ENCODE measurements around the gene ERC1.
"Not testable (repeated sequence)": the region's sequence is repeated elsewhere in the genome, so short reads cannot be mapped to it uniquely, and the experiment has no call there.

Gene ERC1

DNA sequence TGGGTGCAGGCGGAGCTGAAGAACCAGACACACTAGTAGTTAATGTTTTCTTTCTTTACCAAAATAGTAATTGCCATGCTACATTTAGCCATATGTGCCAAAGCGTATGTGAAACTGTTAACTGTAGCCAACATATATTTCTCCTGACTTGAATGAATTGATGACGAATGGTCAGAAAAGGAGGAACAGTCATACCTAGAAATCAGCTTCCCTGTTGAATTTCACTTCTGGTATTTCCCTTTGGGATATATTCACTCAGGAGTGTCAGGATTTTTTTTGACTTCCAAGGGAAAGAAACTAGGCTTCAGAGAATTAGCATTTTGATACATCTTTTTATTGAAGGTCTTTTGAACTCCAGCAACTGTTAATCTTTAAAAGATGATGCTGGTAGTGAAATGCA is 87.0 kb downstream of the ERC1 start:
- no peak for DNase-seq (ENCODE audit: low read depth)

DNA sequence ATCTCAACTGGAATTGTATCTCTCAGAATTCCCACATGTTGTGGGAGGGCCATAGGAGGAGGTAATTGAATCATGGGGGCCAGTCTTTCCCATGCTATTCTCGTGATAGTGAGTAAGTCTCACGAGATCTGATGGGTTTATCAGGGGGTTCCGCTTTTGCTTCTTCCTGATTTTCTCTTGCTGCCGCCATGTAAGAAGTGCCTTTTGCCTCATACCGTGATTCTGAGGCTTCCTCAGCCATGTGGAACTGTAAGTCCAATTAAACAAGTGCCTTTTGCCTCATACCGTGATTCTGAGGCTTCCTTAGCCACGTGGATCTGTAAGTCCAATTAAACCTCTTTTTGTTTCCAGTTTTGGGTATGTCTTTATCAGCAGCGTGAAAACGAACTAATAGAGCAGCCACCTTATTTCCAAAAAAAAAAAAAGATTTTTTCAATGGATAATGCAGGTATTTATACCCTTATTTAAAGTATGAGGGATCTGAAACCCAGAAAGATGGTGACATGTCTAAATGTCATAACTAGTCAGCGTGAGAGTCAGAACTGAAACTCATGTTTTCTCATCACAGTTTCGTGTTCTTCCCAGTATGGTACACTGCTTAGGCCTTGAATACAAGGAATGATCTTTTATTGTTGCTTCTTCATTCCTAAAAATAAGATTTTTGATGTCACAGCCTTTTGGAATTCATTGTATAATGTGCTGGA is 89.6 kb downstream of the ERC1 start:
- DNase-seq (ENCODE audit: low read depth) = no peak

DNA sequence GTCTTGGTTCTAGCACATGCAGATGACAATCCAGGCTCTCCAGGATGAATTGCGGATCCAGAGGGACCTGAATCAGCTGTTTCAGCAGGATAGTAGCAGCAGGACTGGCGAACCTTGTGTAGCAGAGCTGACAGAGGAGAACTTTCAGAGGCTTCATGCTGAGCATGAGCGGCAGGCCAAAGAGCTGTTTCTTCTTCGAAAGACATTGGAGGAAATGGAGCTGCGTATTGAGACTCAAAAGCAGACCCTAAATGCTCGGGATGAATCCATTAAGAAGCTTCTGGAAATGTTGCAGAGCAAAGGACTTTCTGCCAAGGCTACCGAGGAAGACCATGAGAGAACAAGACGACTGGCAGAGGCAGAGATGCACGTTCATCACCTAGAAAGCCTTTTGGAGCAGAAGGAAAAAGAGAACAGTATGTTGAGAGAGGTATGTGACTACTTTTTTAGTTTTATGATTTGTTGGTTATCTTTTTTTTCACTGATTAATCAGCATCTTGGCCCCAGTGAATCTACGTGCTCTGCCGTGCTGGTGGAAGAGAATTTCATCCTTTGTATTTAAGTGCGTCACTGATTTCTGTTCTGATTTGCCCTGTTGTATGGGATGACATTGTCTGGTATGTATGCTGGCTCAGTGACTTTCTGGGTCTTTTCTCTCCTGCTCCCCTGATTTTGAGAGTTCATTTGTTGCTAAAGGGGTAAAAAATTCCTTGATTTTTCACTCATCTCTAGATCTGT is 92.3 kb downstream of the ERC1 start:
- DNase-seq (ENCODE audit: low read depth) = no peak

DNA sequence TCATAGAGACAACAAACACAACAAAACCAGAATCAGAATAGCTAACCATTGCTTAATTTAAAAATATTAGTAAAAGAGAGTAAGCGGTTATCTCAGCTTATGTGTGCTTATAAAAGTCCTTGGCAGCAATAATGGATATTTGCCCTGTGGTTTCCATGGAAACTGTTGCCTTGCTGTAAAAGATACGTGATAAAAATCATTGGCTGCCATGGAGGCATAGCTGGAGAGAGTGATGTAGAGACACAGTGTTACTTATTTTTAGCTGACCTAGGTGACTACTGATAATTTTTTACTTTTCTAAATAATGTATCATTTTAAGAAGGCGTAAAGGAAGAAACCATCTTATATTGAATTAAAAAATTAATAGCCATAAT is 92.9 kb downstream of the ERC1 start:
- DNase-seq (ENCODE audit: low read depth) = no peak

DNA sequence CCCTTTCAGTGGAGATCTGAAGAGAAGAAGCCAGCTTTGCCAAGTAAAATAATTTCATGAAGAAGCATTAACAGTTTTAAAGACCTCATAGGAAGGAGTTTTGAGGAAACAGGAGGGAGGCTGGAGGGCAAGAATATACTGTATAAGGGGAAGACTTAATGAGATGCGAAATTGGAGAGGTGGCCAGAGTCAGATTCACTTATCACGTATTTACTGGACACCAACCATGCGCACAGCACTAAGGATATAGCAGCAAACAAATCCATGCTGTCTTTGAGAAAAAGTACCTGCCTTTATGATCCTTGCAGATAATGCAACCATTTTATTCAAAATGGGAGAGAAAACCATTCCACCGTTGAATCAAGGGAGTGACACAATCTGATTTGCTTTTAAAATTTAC is 100.3 kb downstream of the ERC1 start:
- DNase-seq (ENCODE audit: low read depth) = no peak

DNA sequence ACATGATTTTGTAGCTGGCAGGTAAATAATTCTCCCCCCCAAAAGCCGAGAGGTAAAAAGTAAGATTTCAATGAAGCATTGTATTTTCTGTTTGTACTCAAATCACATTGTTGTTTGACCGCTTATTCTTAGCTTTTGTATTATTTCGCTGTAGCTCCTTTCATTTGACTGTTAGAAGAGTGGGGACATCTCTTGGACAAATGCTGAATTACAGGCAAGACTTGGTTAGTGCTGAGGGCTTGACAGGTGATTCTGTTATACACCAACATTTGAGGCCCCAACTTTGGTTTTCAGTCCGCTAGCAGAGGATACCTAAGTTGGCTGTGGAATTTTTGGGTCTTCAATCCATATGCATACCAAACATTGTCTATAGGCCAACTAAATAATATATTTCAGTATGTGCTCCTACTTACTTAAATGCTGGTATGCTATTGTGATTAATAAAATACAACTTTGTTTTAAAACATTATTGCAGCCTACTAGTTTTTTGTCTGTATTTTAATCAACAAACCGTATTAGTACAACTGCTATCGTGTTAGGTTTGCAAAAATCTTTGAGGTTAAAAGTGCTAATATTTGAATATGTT is 102.2 kb downstream of the ERC1 start:
- no peak for DNase-seq (ENCODE audit: low read depth)

DNA sequence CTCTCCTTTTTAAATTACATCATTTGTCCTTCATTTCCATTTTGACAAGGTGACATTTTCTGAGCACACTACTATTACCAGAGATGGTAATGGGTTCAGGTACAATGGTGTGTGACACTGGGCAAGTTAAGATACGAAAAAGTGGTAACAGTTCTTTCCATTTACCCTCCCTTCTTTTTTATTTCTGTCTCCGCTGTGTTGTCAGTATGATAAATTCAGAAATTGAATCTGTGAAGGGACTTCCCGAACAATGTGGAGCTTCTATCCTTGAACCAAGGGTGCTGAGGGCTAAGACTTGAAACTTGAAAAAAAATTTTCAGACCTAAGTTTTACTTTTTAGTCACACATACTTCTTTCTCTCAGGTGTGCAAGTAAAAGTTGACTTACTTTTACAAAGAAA is 103.7 kb downstream of the ERC1 start:
- DNase-seq (ENCODE audit: low read depth) = no peak

DNA sequence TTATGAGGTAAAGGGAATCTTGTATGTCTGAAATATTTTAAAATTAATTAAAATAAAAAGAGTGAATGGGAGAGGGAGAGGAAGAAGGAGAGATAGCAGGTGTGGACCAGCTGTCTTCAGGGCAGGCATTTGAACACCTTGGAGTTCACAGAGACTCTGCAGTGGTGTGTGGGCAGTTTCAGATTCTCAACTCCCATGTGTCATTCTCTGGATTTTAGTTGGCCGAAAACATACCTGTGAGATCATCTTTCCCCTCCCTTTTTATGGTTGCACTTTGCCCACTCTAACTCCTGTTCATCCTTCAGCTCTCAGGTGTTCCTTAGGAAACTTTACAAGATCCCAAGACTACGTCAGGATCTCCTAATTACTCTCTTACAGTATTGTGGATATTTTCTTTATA is 108.1 kb downstream of the ERC1 start:
- DNase-seq (ENCODE audit: low read depth) = no peak

DNA sequence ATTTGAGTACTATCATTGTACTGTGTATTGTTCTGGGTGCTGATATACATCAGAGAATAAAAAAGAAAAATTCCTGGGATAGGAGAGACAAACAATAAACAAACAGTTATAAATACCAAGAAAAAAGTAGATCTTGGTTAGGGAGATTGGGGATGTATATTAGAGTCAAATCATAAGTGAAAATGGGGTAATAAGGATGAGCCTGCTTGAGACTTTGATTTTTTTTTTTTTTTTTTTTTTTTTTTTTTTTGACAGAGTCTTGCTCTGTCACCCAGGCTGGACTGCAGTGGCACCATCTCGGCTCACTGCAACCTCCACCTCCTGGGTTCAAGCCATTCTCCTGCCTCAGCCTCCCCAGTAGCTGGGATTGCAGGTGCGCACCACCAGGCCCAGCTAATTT is 108.6 kb downstream of the ERC1 start:
- DNase-seq (ENCODE audit: low read depth) = not testable (repeated sequence)

DNA sequence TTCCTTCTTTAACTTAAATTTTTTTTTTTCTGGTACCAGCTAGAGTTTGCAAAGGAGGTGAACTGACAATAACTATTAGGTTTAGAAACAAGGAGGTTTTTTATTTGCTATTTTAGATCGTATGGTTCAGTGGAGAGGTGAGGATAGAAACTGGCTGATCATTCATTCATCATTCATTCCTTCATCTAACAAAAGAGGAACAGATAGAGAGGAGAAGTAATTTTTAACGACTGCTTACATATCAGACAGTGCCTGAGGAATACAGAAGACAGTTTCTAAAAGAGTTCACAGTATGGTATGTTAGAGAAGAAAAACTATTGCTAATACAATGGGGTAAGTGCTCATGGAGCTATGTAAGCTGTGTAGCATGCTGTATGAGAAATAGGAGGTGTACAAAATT is 111.1 kb downstream of the ERC1 start:
- no peak for DNase-seq (ENCODE audit: low read depth)

DNA sequence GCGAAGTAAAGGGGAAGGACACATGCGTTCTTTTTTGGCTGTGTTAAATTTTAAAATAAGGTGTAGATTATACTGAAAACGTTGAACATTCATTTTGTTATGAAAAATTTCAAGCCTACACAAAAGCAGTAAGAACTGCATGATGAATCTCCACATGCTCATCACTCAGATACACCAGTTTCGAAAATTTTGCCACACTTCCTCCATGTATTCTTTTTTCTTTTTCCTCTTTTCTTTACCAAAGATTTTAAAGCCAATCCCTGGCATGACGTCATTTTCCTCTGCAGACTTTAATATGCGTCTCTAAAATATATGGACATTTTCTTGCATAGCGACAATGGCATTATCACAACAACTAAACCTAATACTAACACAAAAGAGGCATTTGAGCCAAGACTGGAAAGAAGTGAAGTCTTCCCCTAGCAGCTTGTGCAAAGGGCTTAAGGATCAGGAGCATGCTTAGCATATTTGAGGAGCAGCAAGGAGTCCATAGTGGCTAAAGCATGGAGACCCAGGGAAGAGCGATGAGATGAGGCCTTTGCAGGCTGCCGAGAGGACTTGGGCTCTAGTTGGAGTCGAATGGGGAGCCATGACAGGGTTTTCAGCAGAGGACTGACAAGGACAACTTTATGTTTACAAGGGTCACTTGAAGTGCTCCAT is 111.9 kb downstream of the ERC1 start:
- no peak for DNase-seq (ENCODE audit: low read depth)

DNA sequence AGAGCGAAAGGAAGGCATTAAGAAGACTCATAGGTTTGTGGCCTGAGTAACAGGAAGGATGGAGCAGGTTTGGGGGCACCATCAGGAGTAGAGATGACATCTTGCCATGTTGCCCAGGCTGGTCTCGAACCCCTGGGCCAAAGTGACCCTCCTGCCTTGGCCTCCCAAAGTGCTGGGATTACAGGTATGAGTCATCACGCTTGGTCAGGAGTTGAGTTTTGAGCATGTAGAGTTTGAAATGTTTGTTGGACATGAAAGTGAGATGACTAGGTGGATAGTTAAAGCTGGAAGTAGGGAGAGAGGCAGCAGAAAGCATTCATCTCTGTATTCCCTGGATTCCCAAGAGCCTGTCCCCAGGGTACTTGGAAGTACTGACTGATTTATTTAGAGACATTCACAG is 112.6 kb downstream of the ERC1 start:
- DNase-seq (ENCODE audit: low read depth) = no peak

DNA sequence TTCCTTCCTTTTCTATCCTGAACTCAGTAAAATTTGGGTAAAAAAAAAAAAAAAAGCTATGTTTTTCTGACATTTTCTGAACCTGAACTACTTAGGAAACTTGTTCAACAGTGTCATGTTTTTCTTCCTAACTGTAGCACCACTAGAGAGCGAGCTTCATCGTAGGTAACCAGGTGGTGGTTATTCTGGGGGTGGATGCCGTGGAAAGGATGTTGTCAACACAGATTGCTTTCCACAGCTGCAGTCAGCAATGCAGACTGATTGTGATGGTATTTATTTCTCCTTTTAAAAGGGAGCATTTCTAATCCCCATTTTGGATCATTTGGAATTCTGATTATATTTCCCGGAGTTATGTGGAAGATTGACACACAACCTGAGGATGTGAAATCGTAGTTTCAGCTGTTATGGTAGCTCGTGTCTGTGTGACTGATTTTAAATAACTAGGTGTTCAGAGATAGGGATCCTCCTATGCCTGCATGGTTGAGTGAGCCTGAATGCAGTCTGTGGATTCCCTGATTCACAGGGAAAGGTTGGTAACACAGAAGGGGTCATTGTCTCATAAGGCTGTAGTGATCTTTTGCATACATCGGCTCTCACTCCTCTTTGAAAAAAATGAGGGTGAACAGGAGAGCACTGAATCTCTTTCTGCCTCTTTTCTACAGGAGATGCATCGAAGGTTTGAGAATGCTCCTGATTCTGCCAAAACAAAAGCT is 113.2 kb downstream of the ERC1 start:
- no peak for DNase-seq (ENCODE audit: low read depth)

DNA sequence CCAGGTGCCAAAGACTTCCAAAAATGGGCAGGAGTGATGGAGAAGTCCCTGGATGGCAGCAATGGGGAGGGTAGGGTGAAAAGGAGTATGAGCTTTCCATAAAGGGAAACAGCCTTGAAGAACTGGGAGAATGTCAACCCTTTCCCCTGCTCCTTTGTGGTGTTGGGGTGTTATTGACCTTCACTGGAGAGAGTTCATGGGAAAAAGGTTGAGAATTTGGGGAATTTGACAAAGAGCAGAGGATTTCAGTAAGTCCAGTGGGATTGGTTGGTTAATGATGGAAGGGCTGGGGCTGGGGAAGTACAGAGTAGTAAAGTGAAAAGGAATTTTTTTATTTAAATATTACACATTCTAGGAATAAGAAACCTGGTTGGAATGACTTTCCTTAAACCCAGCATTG is 116.6 kb downstream of the ERC1 start:
- no peak for DNase-seq (ENCODE audit: low read depth)

DNA sequence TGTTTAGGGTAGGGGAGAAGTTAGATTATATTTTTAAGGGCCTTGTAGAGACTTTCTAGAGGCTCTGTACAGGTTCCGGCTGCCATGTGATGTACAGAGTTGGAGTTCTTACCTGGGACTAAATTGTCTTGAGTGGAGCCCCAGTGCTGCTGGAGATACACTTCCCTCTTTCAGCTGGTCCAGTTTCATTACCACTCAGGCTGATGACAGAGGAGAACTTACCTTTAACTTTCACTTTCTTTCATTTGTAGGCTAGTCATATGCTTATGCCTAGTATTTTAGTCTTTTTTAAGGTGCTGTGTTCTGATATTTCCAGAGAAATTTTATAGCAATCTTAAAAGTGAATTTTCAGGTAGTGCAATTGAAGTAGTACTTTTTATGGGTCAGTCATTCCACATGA is 117.3 kb downstream of the ERC1 start:
- no peak for DNase-seq (ENCODE audit: low read depth)

DNA sequence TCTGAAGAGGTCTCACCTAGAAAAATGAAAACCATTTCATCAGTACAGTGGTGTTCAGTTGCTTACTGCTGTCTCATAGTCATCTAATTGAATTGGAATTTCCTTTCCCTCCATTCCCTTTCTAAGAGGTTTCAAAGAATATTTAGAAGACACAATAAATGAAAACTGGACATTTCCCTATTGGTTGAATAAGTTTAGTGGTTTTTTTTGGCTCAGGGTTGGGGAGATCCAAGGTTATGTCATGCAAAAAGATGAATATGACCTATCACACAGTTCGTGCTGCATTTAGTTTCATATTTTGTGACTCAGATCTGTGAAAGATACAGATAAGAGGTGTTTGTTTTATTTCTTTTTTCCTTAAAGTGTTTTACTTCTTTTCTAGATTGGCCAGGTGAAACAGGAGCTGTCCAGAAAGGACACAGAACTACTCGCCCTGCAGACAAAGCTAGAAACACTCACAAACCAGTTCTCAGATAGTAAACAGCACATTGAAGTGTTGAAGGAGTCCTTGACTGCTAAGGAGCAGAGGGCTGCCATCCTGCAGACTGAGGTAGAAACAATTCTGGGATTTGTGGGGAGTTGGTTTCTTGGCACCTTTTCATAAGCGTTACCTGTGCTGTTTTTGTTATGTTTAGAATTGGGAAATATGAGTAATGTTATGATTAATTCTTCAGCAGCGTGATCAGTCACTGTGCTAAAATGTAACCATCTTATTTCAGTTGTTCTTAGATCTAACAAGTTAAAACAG is 124.6 kb downstream of the ERC1 start:
- peak; percentile 45 for DNase-seq (ENCODE audit: low read depth)

DNA sequence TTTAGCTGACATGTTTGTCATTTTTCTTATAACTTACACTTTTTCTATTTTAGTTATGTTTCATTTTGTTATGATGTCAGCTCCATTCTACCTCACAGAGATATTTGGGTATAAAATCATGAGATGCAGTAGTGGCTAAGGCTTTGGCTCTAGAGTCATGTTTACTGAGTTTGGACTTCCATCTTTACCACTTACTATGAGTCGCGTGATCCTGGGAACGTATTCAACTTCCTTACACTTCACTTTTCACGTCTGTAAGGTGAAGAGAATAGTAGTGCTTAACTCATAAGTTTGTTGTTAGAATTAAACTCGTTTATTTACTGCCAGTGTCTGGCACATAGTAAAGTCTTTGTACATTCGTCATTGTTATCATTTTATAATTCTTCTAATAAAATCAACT is 126.3 kb downstream of the ERC1 start:
- DNase-seq (ENCODE audit: low read depth) = no peak

DNA sequence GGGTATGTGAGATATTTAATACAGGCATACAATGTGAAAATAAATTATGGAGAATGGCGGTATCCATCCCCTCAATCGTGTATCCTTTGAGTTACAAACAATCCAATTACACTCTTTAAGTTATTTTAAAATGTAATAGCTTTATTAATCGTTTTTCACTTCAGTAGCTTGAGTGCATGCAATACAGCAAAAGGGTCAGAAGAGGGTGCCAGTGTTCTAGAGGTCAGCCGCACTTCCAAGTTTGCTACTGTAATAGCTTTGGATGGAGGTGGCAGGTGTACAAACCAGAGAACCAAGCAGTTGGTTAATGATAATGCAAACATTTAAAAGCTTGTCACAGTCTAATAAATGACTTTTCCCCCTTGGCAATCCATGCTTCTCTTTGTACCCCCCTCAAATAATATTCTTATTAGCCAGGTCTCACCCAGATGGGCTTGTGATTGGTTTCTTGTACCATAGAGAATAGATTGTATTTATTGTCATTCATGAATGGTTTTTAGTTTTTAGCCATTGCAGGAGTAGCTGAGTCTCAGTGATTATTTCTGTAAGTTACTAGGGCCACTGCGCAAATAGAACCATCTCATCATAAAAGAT is 127.0 kb downstream of the ERC1 start:
- DNase-seq (ENCODE audit: low read depth) = peak; percentile 40

DNA sequence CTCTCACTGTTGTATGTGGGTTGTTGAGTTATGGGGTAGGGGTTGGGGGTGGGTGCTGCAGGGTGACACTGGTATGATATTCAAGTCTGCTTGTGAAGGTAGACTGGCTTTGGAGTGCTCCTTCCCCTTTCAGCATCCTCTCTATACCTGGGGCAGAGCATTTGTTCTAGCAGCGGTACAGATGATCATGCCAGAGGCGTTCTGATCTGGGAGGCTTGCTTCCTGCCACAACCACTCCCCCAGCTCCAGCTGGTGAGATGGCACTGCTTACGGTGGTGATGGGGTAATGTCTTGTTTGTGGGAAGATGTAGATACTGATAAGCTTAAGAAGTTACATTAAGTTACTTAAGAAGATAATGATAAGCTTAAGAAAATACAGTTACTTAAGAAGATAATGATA is 131.8 kb downstream of the ERC1 start:
- no peak for DNase-seq (ENCODE audit: low read depth)

DNA sequence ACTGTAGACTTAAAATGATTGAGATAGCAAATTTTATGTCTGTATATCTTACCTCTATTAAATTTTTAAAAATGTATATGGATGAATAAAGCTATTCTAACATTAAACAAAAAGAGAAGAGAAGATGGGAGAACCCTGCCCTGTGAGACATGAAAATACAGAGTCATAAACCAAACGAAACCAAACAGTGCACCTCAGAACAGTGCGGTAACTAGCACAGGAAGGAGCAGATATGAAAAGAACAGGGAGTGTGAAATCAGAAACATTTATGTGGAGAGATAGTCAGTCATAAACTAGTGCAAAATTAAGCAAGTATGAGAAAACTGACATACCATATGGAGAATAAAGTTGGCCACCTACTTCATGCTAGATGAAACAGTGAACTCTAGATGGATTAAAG is 135.1 kb downstream of the ERC1 start:
- no peak for DNase-seq (ENCODE audit: low read depth)

DNA sequence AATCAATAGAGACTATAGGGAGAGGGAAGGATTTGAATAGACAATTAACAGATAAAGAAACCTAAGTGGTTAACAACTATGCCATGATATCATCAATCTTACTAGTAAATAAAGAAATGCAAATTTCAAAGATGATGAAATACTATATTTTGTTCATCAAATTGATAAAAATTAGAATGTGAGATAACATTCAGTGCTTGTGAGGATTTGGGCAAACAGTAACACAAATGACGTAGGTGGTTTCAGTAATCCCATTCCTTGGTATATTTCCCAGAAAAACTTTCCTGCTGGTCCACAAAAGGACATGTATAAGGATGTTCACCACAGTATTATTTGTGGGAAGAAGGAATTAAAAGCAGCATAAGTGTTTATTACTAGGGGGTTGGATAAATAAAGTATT is 136.0 kb downstream of the ERC1 start:
- DNase-seq (ENCODE audit: low read depth) = no peak
